ENCODE results near the gene ATP8A2. TPM values are rescaled to one million over a fixed set of nuclear protein-coding genes. Genes with fewer than 3 reads are reported as not detected.
"Not testable (repeated sequence)": the region's sequence is repeated elsewhere in the genome, so short reads cannot be mapped to it uniquely, and the experiment has no call there.

ATP8A2 gene
- total RNA-seq, 4 donors from 2014 or later: 0.13 to 0.29 (median 0.24) TPM

DNA sequence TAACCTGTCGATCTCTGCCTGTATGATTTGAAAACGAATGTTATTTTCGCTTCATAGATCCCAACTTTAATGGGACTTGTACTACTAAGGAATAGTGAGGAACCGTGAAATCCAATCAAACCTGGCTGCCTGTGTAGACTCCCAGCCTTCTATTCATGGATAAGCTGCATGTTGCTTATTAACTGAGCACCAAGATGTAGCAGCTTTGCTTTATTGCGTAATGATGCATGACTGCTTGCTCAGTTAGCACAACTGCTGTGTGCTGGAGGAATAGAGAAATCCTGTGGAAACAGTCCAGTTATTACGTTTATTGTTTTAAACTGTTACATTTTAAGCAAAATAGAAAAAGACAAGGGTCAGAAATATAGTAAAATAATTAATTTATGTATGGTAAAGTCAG lies 571.9 kb downstream of the ATP8A2 start:
- Histone ChIP-seq H3K9me3 (no peaks in the 10 kb centered on the region), H3K27ac (no peak overlapping the region), H3K27me3 (no peaks in the 10 kb centered on the region), H3K36me3 (no peaks in the 10 kb centered on the region), H3K4me1 (peaks cover 4 to 5% of the 10 kb centered on the region in 2 donors), H3K4me3 (replicated peaks in 1 of 3) (no peak overlapping the region)
- DNase-seq: no peak
- TF ChIP-seq POLR2A (IDR thresholded peaks at IDR 0.05): no peak
- TF ChIP-seq, protein P1, sequence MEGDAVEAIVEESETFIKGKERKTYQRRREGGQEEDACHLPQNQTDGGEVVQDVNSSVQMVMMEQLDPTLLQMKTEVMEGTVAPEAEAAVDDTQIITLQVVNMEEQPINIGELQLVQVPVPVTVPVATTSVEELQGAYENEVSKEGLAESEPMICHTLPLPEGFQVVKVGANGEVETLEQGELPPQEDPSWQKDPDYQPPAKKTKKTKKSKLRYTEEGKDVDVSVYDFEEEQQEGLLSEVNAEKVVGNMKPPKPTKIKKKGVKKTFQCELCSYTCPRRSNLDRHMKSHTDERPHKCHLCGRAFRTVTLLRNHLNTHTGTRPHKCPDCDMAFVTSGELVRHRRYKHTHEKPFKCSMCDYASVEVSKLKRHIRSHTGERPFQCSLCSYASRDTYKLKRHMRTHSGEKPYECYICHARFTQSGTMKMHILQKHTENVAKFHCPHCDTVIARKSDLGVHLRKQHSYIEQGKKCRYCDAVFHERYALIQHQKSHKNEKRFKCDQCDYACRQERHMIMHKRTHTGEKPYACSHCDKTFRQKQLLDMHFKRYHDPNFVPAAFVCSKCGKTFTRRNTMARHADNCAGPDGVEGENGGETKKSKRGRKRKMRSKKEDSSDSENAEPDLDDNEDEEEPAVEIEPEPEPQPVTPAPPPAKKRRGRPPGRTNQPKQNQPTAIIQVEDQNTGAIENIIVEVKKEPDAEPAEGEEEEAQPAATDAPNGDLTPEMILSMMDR (IDR thresholded peaks at IDR 0.05): no peak
- WGBS, 2 donors: 90 to 94% methylated on average over 6 of the region's 6 CpGs
- intact Hi-C loops (cut with DNase I): no loop called here

DNA sequence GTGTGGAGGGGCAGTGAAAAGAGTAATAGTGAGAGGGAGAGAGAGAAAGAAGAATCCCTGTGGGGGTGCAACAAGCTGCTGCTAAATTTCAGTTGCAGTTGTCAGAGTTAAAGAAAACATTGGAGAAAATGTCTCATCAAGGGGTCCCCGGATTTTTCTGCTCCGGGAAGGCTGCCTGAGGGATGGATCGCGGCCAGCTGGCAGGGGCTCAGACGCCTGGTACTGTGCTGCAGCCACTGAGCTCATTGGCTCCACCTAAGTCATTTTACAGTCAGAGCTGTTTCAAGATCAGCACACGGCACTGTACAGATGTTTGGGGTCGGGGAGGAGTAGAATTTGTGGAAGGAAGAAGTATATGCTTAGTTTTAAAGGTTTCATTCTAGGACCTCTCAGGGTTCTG lies 573.8 kb downstream of the ATP8A2 start:
- no peak for TF ChIP-seq POLR2A (IDR thresholded peaks at IDR 0.05)
- TF ChIP-seq, protein P1 (IDR thresholded peaks at IDR 0.05): no peak
- H3K27ac ChIP-seq: no peak overlapping the region
- H3K36me3 ChIP-seq: no peaks in the 10 kb centered on the region
- no peak overlapping the region for H3K4me3 ChIP-seq (replicated peaks in 1 of 3)
- H3K27me3 ChIP-seq: no peaks in the 10 kb centered on the region
- WGBS, 2 donors: 18 to 20% methylated on average over 7 of the region's 7 CpGs
- H3K4me1 ChIP-seq: peaks cover 4 to 5% of the 10 kb centered on the region in 2 donors
- intact Hi-C loops (cut with DNase I): no loop called here
- DNase-seq: peak; percentile 50 to 58
- no peaks in the 10 kb centered on the region for H3K9me3 ChIP-seq

GRCh38 chr13:25946321-25946720 lies 574.5 kb downstream of the ATP8A2 start:
- no peaks in the 10 kb centered on the region for H3K36me3 ChIP-seq
- WGBS, 2 donors: 94 to 97% methylated on average over 6 of the region's 6 CpGs
- peaks cover 4 to 5% of the 10 kb centered on the region in 2 donors for H3K4me1 ChIP-seq
- DNase-seq: no peak
- H3K9me3 ChIP-seq: no peaks in the 10 kb centered on the region
- TF ChIP-seq POLR2A (IDR thresholded peaks at IDR 0.05): no peak
- TF ChIP-seq, protein P1 (IDR thresholded peaks at IDR 0.05): no peak
- H3K4me3 ChIP-seq (replicated peaks in 1 of 3): no peak overlapping the region
- intact Hi-C loops (cut with DNase I): no loop called here
- no peak overlapping the region for H3K27ac ChIP-seq
- H3K27me3 ChIP-seq: no peaks in the 10 kb centered on the region

GRCh38 chr13:25948910-25949309 lies 577.1 kb downstream of the ATP8A2 start:
- Histone ChIP-seq H3K9me3 (no peaks in the 10 kb centered on the region), H3K36me3 (no peaks in the 10 kb centered on the region), H3K4me1 (peaks cover 4 to 5% of the 10 kb centered on the region in 2 donors), H3K27ac (no peak overlapping the region), H3K27me3 (no peaks in the 10 kb centered on the region), H3K4me3 (replicated peaks in 1 of 3) (no peak overlapping the region)
- TF ChIP-seq, protein P1 (IDR thresholded peaks at IDR 0.05): no peak
- TF ChIP-seq POLR2A (IDR thresholded peaks at IDR 0.05): no peak
- WGBS, 2 donors: 83 to 89% methylated on average over 3 of the region's 3 CpGs
- intact Hi-C loops (cut with DNase I): no loop called here
- DNase-seq: no peak

DNA sequence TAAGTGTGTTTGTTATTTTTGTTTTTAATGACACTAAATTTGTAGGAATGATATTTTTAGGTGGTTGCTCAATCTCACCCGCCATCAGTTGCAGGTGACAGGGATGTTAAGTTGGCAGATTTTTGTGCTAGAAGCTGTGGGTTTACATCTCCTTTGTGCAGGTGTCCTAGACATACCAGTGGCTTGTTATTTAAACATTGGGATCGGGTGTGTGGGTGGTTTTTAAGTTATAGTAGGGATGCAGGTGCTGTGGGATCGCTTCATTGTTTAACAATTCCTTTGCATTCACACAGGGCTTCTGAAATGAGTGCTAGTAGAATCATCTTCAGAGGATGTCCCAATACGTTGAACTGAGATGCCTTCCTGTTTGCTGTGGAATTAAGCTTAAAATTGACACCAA lies 580.1 kb downstream of the ATP8A2 start:
- H3K4me1 ChIP-seq: no peaks in the 10 kb centered on the region
- intact Hi-C loops (cut with DNase I): no loop called here
- WGBS, 2 donors: 82 to 84% methylated on average over 4 of the region's 4 CpGs

DNA sequence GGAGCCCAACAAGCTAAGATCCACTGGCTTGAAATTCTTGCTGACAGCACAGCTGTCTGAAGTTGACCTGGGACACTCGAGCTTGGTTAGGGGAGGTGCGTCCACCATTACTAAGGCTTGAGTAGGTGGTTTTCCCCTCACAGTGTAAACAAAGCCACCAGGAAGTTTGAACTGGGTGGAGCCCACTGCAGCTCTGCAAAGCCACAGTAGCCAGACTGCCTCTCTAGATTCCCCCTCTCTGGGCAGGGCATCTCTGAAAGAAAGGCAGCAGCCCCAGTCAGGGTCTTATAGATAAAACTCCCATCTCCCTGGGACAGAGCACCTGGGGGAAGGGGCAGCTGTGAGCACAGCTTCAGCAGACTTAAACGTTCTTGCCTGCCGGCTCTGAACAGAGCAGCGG lies 582.3 kb downstream of the ATP8A2 start:
- intact Hi-C loops (cut with DNase I); H3K36me3 ChIP-seq; DNase-seq; H3K27me3 ChIP-seq; H3K4me1 ChIP-seq; H3K27ac ChIP-seq; H3K9me3 ChIP-seq; H3K4me3 ChIP-seq (replicated peaks in 1 of 3): not testable (repeated sequence)
- 0 to 53% methylated on average over 1 to 5 of the region's 5 CpGs for WGBS, 2 donors

More for the DNA sequence above, 580.1 kb downstream of the ATP8A2 start:
- Histone ChIP-seq H3K9me3 (no peaks in the 10 kb centered on the region), H3K27me3 (no peaks in the 10 kb centered on the region), H3K4me3 (replicated peaks in 1 of 3) (no peak overlapping the region), H3K36me3 (no peaks in the 10 kb centered on the region), H3K27ac (no peak overlapping the region)
- no peak for DNase-seq
- no peak for TF ChIP-seq POLR2A (IDR thresholded peaks at IDR 0.05)
- TF ChIP-seq, protein P1 (IDR thresholded peaks at IDR 0.05): no peak

DNA sequence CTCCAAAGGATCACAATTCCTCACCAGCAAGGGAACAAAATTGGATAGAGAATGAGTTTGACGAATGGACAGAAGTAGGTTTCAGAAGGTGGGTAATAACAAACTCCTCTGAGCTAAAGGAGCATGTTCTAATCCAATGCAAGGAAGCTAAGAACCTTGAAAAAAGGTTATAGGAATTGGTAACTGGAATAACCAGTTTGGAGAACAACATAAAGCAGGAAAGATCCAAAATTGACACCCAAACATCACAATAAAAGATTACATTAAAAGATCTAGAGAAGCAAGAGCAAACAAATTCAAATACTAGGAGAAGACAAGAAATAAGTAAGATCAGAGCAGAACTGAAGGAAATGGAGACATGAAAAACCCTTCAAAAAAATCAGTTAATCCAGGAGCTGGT lies 583.2 kb downstream of the ATP8A2 start:
- 75 to 89% methylated on average over 1 of the region's 1 CpG for WGBS, 2 donors
- H3K4me3 ChIP-seq (replicated peaks in 1 of 3); DNase-seq; H3K4me1 ChIP-seq; intact Hi-C loops (cut with DNase I); H3K36me3 ChIP-seq; H3K27ac ChIP-seq; H3K27me3 ChIP-seq; H3K9me3 ChIP-seq: not testable (repeated sequence)
